ENCODE results near the gene RAB25. TPM values are rescaled to one million over a fixed set of nuclear protein-coding genes. Genes with fewer than 3 reads are reported as not detected.

The RAB25 gene
- total RNA-seq, 2 experiments from 2014 or later = not detected

DNA sequence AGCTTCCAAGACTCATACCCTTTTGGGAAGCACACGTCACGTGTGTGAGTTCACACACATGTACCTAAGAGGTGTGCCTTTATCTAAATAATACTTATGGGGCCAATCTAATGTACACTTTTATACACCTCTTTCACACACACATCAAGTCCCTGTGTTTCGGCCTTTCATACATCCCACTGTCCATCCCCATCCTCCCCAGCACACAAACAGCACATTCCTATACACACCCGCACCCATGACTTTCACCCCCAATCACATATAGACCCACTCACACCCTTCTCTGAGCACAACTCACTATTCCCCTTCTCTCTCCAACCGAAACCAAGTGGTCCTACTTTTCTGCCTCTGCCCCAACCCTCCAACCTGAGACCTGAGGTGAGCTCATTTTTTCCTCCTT lies 17.8 kb downstream of the RAB25 start:
- ChIA-PET POLR2A (no interaction called here), CTCF (ENCODE audit: unreplicated experiment) (no interaction called here)
- TF ChIP-seq, protein P1, sequence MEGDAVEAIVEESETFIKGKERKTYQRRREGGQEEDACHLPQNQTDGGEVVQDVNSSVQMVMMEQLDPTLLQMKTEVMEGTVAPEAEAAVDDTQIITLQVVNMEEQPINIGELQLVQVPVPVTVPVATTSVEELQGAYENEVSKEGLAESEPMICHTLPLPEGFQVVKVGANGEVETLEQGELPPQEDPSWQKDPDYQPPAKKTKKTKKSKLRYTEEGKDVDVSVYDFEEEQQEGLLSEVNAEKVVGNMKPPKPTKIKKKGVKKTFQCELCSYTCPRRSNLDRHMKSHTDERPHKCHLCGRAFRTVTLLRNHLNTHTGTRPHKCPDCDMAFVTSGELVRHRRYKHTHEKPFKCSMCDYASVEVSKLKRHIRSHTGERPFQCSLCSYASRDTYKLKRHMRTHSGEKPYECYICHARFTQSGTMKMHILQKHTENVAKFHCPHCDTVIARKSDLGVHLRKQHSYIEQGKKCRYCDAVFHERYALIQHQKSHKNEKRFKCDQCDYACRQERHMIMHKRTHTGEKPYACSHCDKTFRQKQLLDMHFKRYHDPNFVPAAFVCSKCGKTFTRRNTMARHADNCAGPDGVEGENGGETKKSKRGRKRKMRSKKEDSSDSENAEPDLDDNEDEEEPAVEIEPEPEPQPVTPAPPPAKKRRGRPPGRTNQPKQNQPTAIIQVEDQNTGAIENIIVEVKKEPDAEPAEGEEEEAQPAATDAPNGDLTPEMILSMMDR (conservative IDR thresholded peaks at IDR 0.05; ENCODE audit: low read length) = no peak
- TF ChIP-seq EZH2phosphoT487 (IDR thresholded peaks at IDR 0.05; ENCODE audit: borderline replicate concordance, low read depth, low read length) = no peak
- no peak overlapping the region for H3K4me3 ChIP-seq (ENCODE audit: low read depth, low read length, poor library complexity, severe bottlenecking)
- no peaks in the 10 kb centered on the region for H3K36me3 ChIP-seq (ENCODE audit: insufficient read depth, low read length)
- H2AFZ ChIP-seq (ENCODE audit: low read length) = no peak overlapping the region
- H3K27ac ChIP-seq (ENCODE audit: low read depth, low read length, poor library complexity, severe bottlenecking) = no peak overlapping the region
- no peaks in the 10 kb centered on the region for H3K9me3 ChIP-seq (ENCODE audit: low read length)
- intact Hi-C loops (cut with micrococcal nuclease; ENCODE audit: unreplicated experiment) = no loop called here
- no peak overlapping the region for H3K4me2 ChIP-seq (ENCODE audit: low read length)
- BruUV-seq (replicated peaks) = no TSS peak
- no peaks in the 10 kb centered on the region for H4K20me1 ChIP-seq (ENCODE audit: insufficient read depth, low read length)
- 0 out of 2 replicates have a peak, but pooled peaks cover 3% of the 10 kb centered on the region for H3K79me2 ChIP-seq (ENCODE audit: insufficient read depth, low read depth, low read length)
- DNase-seq (ENCODE audit: low spot score) = no peak
- H3K4me1 ChIP-seq (ENCODE audit: insufficient read depth, low read length, poor library complexity, severe bottlenecking) = peaks cover 39% of the 10 kb centered on the region
- H3K9me2 ChIP-seq (ENCODE audit: insufficient read depth, low read length) = no peaks in the 10 kb centered on the region

DNA sequence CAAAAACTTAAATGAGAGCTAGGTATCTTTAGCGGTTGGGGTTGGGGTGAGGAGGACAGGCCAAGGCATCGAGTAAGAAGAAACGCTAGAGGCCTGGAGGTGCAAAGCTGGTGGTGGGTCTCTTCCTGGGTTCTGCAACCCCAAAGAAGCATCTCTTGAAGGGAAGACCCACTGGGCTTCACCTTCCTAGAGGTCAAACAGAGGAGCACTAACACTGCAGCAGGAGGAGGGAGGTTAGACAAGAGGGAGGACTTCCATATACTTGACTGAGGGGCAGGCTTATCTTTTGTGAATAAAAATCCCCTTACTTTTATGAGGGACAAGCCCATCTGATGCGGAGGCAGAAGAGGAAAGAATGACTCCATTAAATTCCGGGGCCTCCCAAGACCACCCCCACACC lies 18.8 kb downstream of the RAB25 start:
- intact Hi-C loops (cut with micrococcal nuclease; ENCODE audit: unreplicated experiment) = no loop called here
- no peaks in the 10 kb centered on the region for H3K36me3 ChIP-seq (ENCODE audit: insufficient read depth, low read length)
- no peak for DNase-seq (ENCODE audit: low spot score)
- ChIA-PET POLR2A (no interaction called here), CTCF (ENCODE audit: unreplicated experiment) (no interaction called here)
- H3K4me2 ChIP-seq (ENCODE audit: low read length) = no peak overlapping the region
- H3K4me1 ChIP-seq (ENCODE audit: insufficient read depth, low read length, poor library complexity, severe bottlenecking) = peaks cover 44% of the 10 kb centered on the region
- 0 out of 2 replicates have a peak, but pooled peaks cover 3% of the 10 kb centered on the region for H3K79me2 ChIP-seq (ENCODE audit: insufficient read depth, low read depth, low read length)
- H2AFZ ChIP-seq (ENCODE audit: low read length) = no peak overlapping the region
- H3K9me3 ChIP-seq (ENCODE audit: low read length) = no peaks in the 10 kb centered on the region
- no peaks in the 10 kb centered on the region for H4K20me1 ChIP-seq (ENCODE audit: insufficient read depth, low read length)
- TF ChIP-seq, protein P1 (conservative IDR thresholded peaks at IDR 0.05; ENCODE audit: low read length) = no peak
- no peak for TF ChIP-seq EZH2phosphoT487 (IDR thresholded peaks at IDR 0.05; ENCODE audit: borderline replicate concordance, low read depth, low read length)
- no peaks in the 10 kb centered on the region for H3K9me2 ChIP-seq (ENCODE audit: insufficient read depth, low read length)
- no peak overlapping the region for H3K27ac ChIP-seq (ENCODE audit: low read depth, low read length, poor library complexity, severe bottlenecking)
- H3K4me3 ChIP-seq (ENCODE audit: low read depth, low read length, poor library complexity, severe bottlenecking) = no peak overlapping the region
- BruUV-seq (replicated peaks) = no TSS peak

DNA sequence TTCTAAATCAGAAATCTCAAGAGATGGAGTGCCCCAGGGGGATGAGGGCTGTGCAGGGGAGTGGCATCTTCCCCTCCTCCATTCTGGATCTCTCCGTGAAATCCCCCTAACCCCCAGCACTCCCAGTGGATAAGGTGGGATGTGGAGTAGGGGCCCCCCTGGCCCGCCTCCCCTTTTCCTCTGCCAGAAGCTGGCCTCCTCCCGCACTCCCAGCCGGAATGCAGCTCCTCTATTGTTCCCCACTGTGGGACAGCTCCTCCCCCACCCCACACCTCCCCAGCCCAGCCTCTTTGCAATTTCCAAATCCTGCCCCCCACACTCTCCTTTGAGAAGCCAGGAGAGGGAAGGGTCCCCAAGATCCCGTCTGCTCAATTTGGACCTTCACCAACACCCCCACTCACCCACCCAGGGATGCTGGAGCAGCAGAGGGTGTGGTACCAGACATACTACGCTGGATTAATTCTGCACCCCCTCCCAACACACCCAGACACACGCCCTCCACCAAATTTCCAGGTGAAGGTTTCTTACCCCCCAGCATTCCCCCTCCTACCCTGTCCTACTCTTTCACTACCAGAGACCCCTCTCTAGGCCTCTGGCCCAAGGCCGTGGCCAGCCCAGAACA lies 19.4 kb downstream of the RAB25 start:
- no peaks in the 10 kb centered on the region for H3K36me3 ChIP-seq (ENCODE audit: insufficient read depth, low read length)
- POLR2A ChIA-PET = no interaction called here
- no peak overlapping the region for H2AFZ ChIP-seq (ENCODE audit: low read length)
- no peaks in the 10 kb centered on the region for H4K20me1 ChIP-seq (ENCODE audit: insufficient read depth, low read length)
- no peaks in the 10 kb centered on the region for H3K9me3 ChIP-seq (ENCODE audit: low read length)
- no TSS peak for BruUV-seq (replicated peaks)
- CTCF ChIA-PET (ENCODE audit: unreplicated experiment) = no interaction called here
- no peak for DNase-seq (ENCODE audit: low spot score)
- TF ChIP-seq, protein P1 (conservative IDR thresholded peaks at IDR 0.05; ENCODE audit: low read length) = no peak
- TF ChIP-seq EZH2phosphoT487 (IDR thresholded peaks at IDR 0.05; ENCODE audit: borderline replicate concordance, low read depth, low read length) = no peak
- H3K4me3 ChIP-seq (ENCODE audit: low read depth, low read length, poor library complexity, severe bottlenecking) = peak overlapping the region; percentile 94
- no peak overlapping the region for H3K27ac ChIP-seq (ENCODE audit: low read depth, low read length, poor library complexity, severe bottlenecking)
- H3K79me2 ChIP-seq (ENCODE audit: insufficient read depth, low read depth, low read length) = 0 out of 2 replicates have a peak, but pooled peaks cover 1% of the 10 kb centered on the region
- peaks cover 40% of the 10 kb centered on the region for H3K4me1 ChIP-seq (ENCODE audit: insufficient read depth, low read length, poor library complexity, severe bottlenecking)
- H3K4me2 ChIP-seq (ENCODE audit: low read length) = peak overlapping the region; percentile 98
- no peaks in the 10 kb centered on the region for H3K9me2 ChIP-seq (ENCODE audit: insufficient read depth, low read length)
- intact Hi-C loops (cut with micrococcal nuclease; ENCODE audit: unreplicated experiment) = no loop called here
